HepG2 (cell line): Measurements from ENCODE around the gene ANKRD40. TPM values are rescaled to one million over a fixed set of nuclear protein-coding genes. Genes with fewer than 3 reads are reported as not detected.

Source experiments
- BRD4 ChIP-seq: sonication (generic); formaldehyde crosslinking; IDR thresholded peaks from 2 replicates; pipeline ENCODE4 v1.4.0; 2020; ENCODE audit warnings: missing genetic modification reagents
- CENPT ChIP-seq: sonication (generic); formaldehyde crosslinking; IDR thresholded peaks from 2 replicates; pipeline ENCODE4 v1.8.0; 2022; ENCODE audit warnings: low read depth, mild to moderate bottlenecking, moderate library complexity, missing genetic modification reagents
- CHD4 ChIP-seq: fragments of 200-600 bp; sonication (generic); IDR thresholded peaks from 2 replicates; pipeline ENCODE4 v1.7.0; 2017; ENCODE audit warnings: mild to moderate bottlenecking, low read length, borderline replicate concordance
- ELF3 ChIP-seq: IDR thresholded peaks from 2 replicates; pipeline ENCODE4 v1.6.1; 2016; ENCODE audit warnings: missing genetic modification reagents, missing compliant biosample characterization
- EP300 ChIP-seq, 3 experiments: sonication (generic) in 1 of 3; formaldehyde crosslinking in 1 of 3; IDR thresholded peaks; 2 replicates each; pipeline versions ENCODE4 v1.5.1 to v1.6.1; 2011 to 2020; ENCODE audit warnings: low read depth in 2 of 3, low read length in 2 of 3, borderline replicate concordance in 1 of 3, improper control_type of control experiment in 1 of 3, mild to moderate bottlenecking in 1 of 3, missing genetic modification reagents in 1 of 3, moderate library complexity in 1 of 3
- HNRNPLL ChIP-seq: fragments of 200-400 bp; formaldehyde crosslinking; IDR thresholded peaks from 2 replicates; pipeline ENCODE4 v1.6.1; 2017; ENCODE audit warnings: mild to moderate bottlenecking, low read depth, low read length; ENCODE audit not compliant: poor library complexity, severe bottlenecking
- HOXA7 ChIP-seq: sonication (generic); formaldehyde crosslinking; IDR thresholded peaks from 2 replicates; pipeline ENCODE4 v1.8.1; 2022; ENCODE audit warnings: mild to moderate bottlenecking, missing genetic modification reagents, moderate library complexity
- JDP2 ChIP-seq: sonication (generic); formaldehyde crosslinking; IDR thresholded peaks from 2 replicates; pipeline ENCODE4 v1.8.1; 2022; ENCODE audit warnings: missing genetic modification reagents, borderline replicate concordance
- MYNN ChIP-seq: sonication (generic); formaldehyde crosslinking; IDR thresholded peaks from 2 replicates; pipeline ENCODE4 v1.4.0; 2020; ENCODE audit warnings: mild to moderate bottlenecking, low read depth, missing genetic modification reagents
- NFE2 ChIP-seq: sonication (generic); formaldehyde crosslinking; IDR thresholded peaks from 2 replicates; pipeline ENCODE4 v1.4.0; 2020; ENCODE audit warnings: missing genetic modification reagents
- PITX1 ChIP-seq: sonication (generic); formaldehyde crosslinking; IDR thresholded peaks from 2 replicates; pipeline ENCODE4 v1.5.1; 2020; ENCODE audit warnings: mild to moderate bottlenecking, missing genetic modification reagents
- POLR2A ChIP-seq, 2 experiments: IDR thresholded peaks; 2 replicates each; pipeline ENCODE4 v1.6.1; 2011; ENCODE audit warnings: low read depth in 2 of 2, low read length in 2 of 2, mild to moderate bottlenecking in 1 of 2, moderate library complexity in 1 of 2; ENCODE audit not compliant: insufficient read depth in 1 of 2
- RBFOX2 ChIP-seq: fragments of 200-400 bp; formaldehyde crosslinking; IDR thresholded peaks from 2 replicates; pipeline ENCODE4 v1.6.1; 2017; ENCODE audit warnings: low read depth, mild to moderate bottlenecking, low read length
- SMAD1 ChIP-seq: sonication (generic); formaldehyde crosslinking; IDR thresholded peaks from 2 replicates; pipeline ENCODE4 v1.4.0; 2020; ENCODE audit warnings: missing genetic modification reagents, low read depth, mild to moderate bottlenecking, borderline replicate concordance
- ZBTB21 ChIP-seq: sonication (generic); formaldehyde crosslinking; IDR thresholded peaks from 2 replicates; pipeline ENCODE4 v1.4.0; 2020; ENCODE audit warnings: missing genetic modification reagents
- ZBTB7A ChIP-seq: sonication (generic); formaldehyde crosslinking; IDR thresholded peaks from 2 replicates; pipeline ENCODE4 v1.8.0; 2022; ENCODE audit warnings: mild to moderate bottlenecking, missing genetic modification reagents
- ZNF468 ChIP-seq: sonication (generic); formaldehyde crosslinking; IDR thresholded peaks from 2 replicates; pipeline ENCODE4 v1.8.0; 2022; ENCODE audit warnings: mild to moderate bottlenecking, moderate library complexity, missing genetic modification reagents
- ZNF776 ChIP-seq: sonication (generic); formaldehyde crosslinking; IDR thresholded peaks from 2 replicates; pipeline ENCODE4 v1.4.0; 2020; ENCODE audit warnings: mild to moderate bottlenecking, missing genetic modification reagents
- ZNF878 ChIP-seq: sonication (generic); formaldehyde crosslinking; IDR thresholded peaks from 2 replicates; pipeline ENCODE4 v1.8.1; 2023; ENCODE audit warnings: mild to moderate bottlenecking, missing genetic modification reagents, moderate library complexity
- ZSCAN31 ChIP-seq: sonication (generic); formaldehyde crosslinking; IDR thresholded peaks from 2 replicates; pipeline ENCODE4 v1.5.0; 2020; ENCODE audit warnings: low read depth, mild to moderate bottlenecking, missing genetic modification reagents
- polyA plus RNA-seq, 8 experiments: library from polyadenylated mRNA; depleted of rRNA in 3 of 8; stranded (reverse) in 7 of 8; unstranded in 1 of 8; fragments of >200 nt; fragmentation: Illumina TruSeq in 4 of 8; extraction: Trizol in 4 of 8; gene quantifications; 2 replicates each; pipeline versions ENCODE4 v1.2.1 to v1.2.3, GENCODE V29; 2011 to 2016; ENCODE audit warnings: low read depth in 4 of 8, missing spikeins in 1 of 8, mixed read lengths in 1 of 8; ENCODE audit not compliant: insufficient read depth in 1 of 8
- total RNA-seq, 5 experiments: library from RNA; depleted of rRNA; stranded (reverse); fragments of >200 nt; fragmentation: Illumina TruSeq; extraction: Trizol; gene quantifications; 2 replicates each; pipeline ENCODE4 v1.2.3, GENCODE V29; 2016; ENCODE audit warnings: low read depth in 1 of 5
- TF ChIP-seq, protein P1 (sequence below): sonication (generic); formaldehyde crosslinking; IDR thresholded peaks from 2 replicates; pipeline ENCODE4 v1.4.0; 2020; ENCODE audit warnings: low read depth, mild to moderate bottlenecking, missing genetic modification reagents
- TF ChIP-seq, protein P2 (sequence below): sonication (generic); formaldehyde crosslinking; IDR thresholded peaks from 2 replicates; pipeline ENCODE4 v1.9.0; 2022; ENCODE audit warnings: low read depth, missing genetic modification reagents
- TF ChIP-seq, protein P3 (sequence below): IDR thresholded peaks from 2 replicates; pipeline ENCODE4 v1.6.1; 2016
- TF ChIP-seq, protein P4 (sequence below): sonication (generic); formaldehyde crosslinking; IDR thresholded peaks from 2 replicates; pipeline ENCODE4 v1.4.0; 2020; ENCODE audit warnings: mild to moderate bottlenecking, low read depth, missing genetic modification reagents

The ANKRD40 gene
- total and polyA plus RNA-seq, 2 of the 13 experiments (the other 11 are each of a cell fraction or from before 2014, with no cell fraction given): 35.0 to 46.4 TPM

DNA sequence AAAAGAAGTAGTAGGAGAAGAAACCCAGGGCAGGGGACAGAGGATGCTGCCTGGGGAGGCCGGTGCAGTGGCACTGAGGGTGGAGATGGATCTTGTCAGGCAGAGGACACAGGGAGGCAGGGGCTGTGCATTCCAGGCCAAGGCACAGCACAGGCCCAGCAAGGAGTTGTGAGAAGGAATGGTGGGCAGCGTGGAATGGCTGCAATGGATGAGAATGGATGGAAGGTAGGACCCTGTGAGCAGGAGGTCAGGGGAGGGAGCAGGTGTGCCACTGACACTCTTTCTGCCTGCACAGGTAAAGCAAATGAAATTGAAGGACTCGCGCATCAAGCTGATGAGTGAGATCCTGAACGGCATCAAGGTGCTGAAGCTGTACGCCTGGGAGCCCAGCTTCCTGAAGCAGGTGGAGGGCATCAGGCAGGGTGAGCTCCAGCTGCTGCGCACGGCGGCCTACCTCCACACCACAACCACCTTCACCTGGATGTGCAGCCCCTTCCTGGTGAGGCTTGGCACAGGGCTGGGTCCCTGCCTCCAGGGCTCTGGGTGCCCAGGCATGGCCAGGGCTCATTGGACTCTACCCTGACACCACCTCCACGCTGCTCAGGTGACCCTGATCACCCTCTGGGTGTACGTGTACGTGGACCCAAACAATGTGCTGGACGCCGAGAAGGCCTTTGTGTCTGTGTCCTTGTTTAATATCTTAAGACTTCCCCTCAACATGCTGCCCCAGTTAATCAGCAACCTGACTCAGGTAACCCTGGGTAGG lies 40.3 kb downstream of the ANKRD40 start (continued):
- no peak for TF ChIP-seq PITX1
- no peak for TF ChIP-seq RBFOX2
- TF ChIP-seq MYNN (CRISPR knock-in tag): no peak
- no peak for TF ChIP-seq SMAD1 (CRISPR knock-in tag)
- TF ChIP-seq ELF3 (CRISPR knock-in tag): no peak
- TF ChIP-seq ZNF878: no peak
- no peak for TF ChIP-seq EP300 (IDR thresholded peaks at IDR 0.05; ENCODE audit: low read depth in 2 of 2, low read length in 2 of 2)
- TF ChIP-seq EP300 (CRISPR knock-in tag; IDR thresholded peaks at IDR 0.05; ENCODE audit: borderline replicate concordance): no peak
- no peak for TF ChIP-seq BRD4
- TF ChIP-seq, protein P1, sequence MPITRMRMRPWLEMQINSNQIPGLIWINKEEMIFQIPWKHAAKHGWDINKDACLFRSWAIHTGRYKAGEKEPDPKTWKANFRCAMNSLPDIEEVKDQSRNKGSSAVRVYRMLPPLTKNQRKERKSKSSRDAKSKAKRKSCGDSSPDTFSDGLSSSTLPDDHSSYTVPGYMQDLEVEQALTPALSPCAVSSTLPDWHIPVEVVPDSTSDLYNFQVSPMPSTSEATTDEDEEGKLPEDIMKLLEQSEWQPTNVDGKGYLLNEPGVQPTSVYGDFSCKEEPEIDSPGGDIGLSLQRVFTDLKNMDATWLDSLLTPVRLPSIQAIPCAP (CRISPR knock-in tag): no peak
- TF ChIP-seq ZSCAN31 (CRISPR knock-in tag): no peak
- no peak for TF ChIP-seq HNRNPLL
- no peak for TF ChIP-seq HOXA7 (CRISPR knock-in tag)
- no peak for TF ChIP-seq CHD4
- TF ChIP-seq ZNF776 (CRISPR knock-in tag): 0 out of 2 replicates have a peak, but pooled peaks have one; percentile 43
- no peak for TF ChIP-seq POLR2A (IDR thresholded peaks at IDR 0.05; ENCODE audit: insufficient read depth in 1 of 2, low read depth in 2 of 2, low read length in 2 of 2)
- TF ChIP-seq ZNF468 (CRISPR knock-in tag): no peak
- TF ChIP-seq, protein P2, sequence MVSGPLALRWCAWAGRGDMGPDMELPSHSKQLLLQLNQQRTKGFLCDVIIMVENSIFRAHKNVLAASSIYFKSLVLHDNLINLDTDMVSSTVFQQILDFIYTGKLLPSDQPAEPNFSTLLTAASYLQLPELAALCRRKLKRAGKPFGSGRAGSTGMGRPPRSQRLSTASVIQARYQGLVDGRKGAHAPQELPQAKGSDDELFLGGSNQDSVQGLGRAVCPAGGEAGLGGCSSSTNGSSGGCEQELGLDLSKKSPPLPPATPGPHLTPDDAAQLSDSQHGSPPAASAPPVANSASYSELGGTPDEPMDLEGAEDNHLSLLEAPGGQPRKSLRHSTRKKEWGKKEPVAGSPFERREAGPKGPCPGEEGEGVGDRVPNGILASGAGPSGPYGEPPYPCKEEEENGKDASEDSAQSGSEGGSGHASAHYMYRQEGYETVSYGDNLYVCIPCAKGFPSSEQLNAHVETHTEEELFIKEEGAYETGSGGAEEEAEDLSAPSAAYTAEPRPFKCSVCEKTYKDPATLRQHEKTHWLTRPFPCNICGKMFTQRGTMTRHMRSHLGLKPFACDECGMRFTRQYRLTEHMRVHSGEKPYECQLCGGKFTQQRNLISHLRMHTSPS (CRISPR knock-in tag): no peak; the same call in 1 of the 2 replicates
- no peak for TF ChIP-seq ZBTB21 (CRISPR knock-in tag)
- TF ChIP-seq, protein P3, sequence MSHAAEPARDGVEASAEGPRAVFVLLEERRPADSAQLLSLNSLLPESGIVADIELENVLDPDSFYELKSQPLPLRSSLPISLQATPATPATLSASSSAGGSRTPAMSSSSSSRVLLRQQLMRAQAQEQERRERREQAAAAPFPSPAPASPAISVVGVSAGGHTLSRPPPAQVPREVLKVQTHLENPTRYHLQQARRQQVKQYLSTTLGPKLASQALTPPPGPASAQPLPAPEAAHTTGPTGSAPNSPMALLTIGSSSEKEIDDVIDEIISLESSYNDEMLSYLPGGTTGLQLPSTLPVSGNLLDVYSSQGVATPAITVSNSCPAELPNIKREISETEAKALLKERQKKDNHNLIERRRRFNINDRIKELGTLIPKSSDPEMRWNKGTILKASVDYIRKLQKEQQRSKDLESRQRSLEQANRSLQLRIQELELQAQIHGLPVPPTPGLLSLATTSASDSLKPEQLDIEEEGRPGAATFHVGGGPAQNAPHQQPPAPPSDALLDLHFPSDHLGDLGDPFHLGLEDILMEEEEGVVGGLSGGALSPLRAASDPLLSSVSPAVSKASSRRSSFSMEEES (CRISPR knock-in tag): no peak
- TF ChIP-seq, protein P4, sequence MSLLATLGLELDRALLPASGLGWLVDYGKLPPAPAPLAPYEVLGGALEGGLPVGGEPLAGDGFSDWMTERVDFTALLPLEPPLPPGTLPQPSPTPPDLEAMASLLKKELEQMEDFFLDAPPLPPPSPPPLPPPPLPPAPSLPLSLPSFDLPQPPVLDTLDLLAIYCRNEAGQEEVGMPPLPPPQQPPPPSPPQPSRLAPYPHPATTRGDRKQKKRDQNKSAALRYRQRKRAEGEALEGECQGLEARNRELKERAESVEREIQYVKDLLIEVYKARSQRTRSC: no peak
- TF ChIP-seq JDP2 (CRISPR knock-in tag): no peak
- no peak for TF ChIP-seq NFE2 (CRISPR knock-in tag)
- 0 out of 2 replicates have a peak, but pooled peaks have one; percentile 38 for TF ChIP-seq CENPT
- TF ChIP-seq ZBTB7A (CRISPR knock-in tag): no peak
